Measurements from ENCODE around the gene ENPEP.

The ENPEP gene

GRCh38 chr4:110611968-110612447 is 136.1 kb downstream of the ENPEP start:
- no peak for DNase-seq

- no peak for DNase-seq
Measured at GRCh38 chr4:110612631-110613269, 136.8 kb downstream of the ENPEP start.

GRCh38 chr4:110613745-110614144 is 137.8 kb downstream of the ENPEP start:
- no peak for DNase-seq

GRCh38 chr4:110614173-110614963 is 138.4 kb downstream of the ENPEP start:
- DNase-seq = no peak
